HG03565 (cell line): ENCODE data around the gene THPO.

ENCODE experiments used
- ATAC-seq: cut with Tn5 transposase; IDR thresholded peaks from one replicate; pipeline ENCODE4 v1.9.1; 2021; ENCODE audit warnings: mild to moderate bottlenecking, moderate library complexity; ENCODE audit not compliant: unreplicated experiment

The THPO gene

DNA sequence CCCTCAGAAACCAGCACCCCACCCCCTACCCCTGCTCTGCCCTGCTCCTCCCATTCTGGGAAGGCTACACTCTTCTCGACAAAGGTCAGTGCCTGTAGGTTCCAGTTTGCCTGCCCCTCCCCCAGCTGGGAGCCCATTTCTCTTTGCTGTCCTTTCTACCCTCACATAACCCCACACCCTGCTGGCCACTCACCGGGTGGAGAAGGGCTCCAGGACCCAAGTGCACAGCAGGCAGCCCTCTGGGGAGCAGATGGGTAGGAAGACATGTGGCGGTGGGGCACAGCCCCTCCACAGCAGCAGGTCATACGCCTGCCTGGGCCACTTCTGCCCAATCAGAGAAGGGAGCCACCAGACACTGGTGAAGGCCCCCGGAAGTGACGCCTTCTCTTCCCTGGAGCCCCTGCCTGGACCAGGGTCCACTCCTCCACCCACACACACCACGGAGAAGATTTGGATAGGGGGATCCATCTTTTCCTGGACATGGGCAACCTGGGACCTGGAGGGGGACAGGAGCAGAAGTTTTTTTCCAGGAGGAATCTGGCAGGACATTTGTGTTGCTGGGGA lies at the start of gene THPO:
Gene THPO, minus strand, starts transcription at position 326 of the 564 bp plus-strand sequence. CDS start 1,948 bp downstream, outside the sequence.
- no peak for ATAC-seq

DNA sequence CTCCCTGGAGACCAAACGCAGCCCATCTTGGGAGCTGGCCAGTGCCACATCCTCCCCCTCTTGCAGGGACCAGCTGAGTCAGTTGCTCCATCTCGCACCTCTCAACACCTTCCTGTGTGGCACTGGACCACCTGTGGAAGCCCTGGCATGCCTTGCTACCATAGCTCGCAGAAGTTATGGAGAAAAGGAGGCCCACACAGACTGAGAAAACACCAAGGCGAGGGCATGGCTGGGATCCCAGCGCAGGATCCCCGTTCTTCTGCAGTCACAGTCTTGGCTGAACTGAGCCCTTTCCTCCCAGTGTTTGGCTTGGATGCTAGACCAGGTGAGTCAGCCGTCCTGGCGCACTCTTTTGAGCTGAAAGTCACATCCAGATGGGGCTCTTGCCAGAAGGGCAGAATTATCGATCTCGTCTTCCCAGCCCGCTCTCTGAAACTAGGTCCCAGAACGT lies 48.7 kb upstream of the THPO start:
- ATAC-seq = no peak

DNA sequence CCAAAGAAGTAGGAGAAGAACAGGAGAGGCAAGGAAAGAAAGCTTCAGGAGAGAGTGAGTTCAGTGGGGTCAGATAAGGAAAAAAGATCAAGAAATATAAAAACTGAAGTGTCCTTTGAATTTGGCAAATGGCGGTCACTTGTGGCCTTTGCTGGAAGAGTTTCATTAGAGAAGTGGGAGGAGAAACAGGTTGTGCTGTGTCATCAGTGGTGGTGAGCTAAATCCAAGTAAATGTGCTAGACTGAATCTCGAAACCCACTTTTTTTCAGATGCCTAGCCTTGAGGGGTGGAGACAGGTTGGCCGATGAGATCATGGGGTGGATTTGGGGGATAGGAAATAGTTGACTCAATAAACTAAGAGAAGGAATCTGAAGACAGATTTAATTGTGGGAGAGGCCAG lies 45.6 kb upstream of the THPO start:
- no peak for ATAC-seq

- no peak for ATAC-seq
These were observed 41.2 kb upstream of the THPO start for GRCh38 chr3:184419171-184419570.

GRCh38 chr3:184417619-184418327 lies 39.8 kb upstream of the THPO start:
- ATAC-seq = peak; percentile 72

- ATAC-seq = no peak
These were observed 37.1 kb upstream of the THPO start for GRCh38 chr3:184415203-184415490.

- no peak for ATAC-seq
These were observed 36.6 kb upstream of the THPO start for GRCh38 chr3:184414418-184415202.

- no peak for ATAC-seq
These were observed 32.0 kb upstream of the THPO start for GRCh38 chr3:184409946-184410500.

- ATAC-seq = no peak
These were observed 31.4 kb upstream of the THPO start for GRCh38 chr3:184409331-184409926.

DNA sequence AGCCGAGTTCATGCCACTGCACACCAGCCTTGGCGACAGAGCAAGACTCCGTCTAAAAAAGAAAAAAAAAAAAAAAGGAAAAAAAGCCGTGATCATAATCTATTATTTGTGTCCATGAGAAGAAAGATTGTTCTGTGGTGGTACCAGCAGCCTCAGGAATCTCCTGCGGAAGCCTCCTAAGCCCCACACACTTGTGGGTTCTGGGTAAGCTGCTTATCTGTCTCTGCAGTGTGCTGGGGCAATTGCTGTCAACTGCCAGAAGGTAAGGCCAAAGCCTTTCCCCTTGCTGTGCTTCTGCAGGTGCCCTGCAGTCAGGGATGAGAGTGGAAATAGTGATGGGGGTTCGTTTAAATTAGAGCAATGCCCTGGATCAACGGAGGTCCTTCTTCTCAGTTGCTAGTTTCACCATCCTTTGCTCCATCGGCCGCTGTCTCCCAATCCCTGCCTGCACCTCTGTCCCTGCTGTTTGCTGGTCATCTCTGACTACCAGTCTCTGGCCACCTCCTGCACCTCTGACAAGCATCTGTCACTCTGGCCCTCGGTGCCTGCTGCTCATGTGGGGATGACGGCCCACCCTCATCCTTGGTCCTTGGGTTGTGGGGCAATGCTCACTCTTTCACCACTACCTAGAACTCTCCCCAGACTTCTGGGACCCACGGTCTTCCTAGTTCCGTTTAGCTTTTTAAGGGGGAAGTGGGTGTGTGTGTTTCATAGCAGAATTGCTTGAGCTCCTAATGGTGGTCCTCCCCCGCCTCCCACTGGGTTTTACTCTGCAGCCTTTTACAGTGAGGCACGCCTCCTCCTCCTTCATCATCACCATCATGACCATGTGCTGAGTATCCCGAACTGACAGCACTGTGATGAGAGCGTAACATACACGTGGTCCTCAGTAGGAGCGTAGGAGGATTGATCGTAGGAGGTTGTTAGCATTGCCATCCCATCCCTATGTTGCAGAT lies 27.3 kb upstream of the THPO start:
- ATAC-seq = no peak

DNA sequence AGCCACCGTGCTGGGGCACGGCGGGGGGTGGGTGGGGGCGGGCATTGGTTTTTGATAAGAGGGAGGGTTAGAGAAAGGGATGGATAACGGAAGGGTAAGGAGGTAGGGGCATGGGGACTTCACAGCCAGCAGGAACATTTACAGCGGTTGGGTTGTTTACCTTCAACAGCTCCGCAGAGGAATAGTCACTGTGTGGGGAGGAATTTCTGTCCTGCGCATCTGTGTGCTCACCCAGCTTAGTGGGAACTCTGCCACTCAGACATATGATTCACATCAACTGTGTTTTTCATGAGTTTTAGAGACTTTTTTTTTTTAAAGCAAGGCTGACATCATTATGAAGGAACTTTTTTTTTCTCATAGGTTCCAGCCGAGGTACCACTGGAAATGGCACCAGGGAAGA lies 21.4 kb upstream of the THPO start:
- no peak for ATAC-seq

- no peak for ATAC-seq
These were observed 17.3 kb upstream of the THPO start for GRCh38 chr3:184395320-184395660.

DNA sequence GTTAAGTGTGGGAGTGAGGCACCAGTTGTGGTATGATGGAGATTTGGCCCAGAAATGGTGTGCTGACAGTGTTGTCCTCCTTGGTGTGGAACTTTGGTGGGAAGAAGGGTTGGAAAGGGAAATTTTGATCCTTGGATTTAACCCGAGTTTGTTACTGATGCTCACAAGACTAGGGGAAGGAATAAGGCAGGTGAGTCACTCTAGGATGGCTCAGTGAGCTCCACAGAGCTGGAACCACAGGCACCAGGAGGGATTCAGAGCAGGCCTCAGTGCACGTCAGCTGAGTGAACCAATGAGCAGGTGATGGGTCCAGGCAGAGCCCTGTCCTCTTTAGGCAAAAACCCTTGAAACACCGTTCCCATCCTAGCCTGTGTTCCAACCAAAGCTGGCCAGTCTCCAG lies 13.3 kb upstream of the THPO start:
- no peak for ATAC-seq

- ATAC-seq = no peak
These were observed 12.0 kb upstream of the THPO start for GRCh38 chr3:184389935-184390528.

DNA sequence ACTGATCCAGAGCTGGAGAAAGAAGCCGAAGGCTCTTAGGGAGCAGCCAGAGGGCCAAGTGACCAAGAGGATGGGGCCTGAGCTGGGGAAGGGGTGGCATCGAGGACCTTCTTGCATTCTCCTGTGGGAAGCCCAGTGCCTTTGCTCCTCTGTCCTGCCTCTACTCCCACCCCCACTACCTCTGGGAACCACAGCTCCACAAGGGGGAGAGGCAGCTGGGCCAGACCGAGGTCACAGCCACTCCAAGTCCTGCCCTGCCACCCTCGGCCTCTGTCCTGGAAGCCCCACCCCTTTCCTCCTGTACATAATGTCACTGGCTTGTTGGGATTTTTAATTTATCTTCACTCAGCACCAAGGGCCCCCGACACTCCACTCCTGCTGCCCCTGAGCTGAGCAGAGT lies 11.4 kb upstream of the THPO start:
- ATAC-seq = no peak

DNA sequence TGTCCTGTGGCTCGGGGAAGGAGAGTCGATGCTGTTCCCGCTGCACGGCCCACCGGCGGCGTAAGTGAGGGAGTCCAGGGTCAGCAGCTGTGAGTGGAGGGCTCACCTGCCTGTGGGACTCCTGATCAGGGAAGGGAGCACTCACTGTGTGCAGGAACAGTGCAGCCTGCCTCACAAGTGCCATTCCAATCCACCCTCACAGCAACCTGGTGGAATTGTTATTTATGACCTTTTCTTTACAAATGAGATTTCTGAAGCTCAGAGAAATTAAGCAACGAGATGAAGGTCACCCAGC lies 10.9 kb upstream of the THPO start:
- no peak for ATAC-seq

- ATAC-seq = no peak
These were observed 10.3 kb upstream of the THPO start for GRCh38 chr3:184388164-184388935.

- no peak for ATAC-seq
These were observed 9.2 kb upstream of the THPO start for GRCh38 chr3:184387174-184387714.
